Measurements from ENCODE around the gene NKAPL.

Gene NKAPL

DNA sequence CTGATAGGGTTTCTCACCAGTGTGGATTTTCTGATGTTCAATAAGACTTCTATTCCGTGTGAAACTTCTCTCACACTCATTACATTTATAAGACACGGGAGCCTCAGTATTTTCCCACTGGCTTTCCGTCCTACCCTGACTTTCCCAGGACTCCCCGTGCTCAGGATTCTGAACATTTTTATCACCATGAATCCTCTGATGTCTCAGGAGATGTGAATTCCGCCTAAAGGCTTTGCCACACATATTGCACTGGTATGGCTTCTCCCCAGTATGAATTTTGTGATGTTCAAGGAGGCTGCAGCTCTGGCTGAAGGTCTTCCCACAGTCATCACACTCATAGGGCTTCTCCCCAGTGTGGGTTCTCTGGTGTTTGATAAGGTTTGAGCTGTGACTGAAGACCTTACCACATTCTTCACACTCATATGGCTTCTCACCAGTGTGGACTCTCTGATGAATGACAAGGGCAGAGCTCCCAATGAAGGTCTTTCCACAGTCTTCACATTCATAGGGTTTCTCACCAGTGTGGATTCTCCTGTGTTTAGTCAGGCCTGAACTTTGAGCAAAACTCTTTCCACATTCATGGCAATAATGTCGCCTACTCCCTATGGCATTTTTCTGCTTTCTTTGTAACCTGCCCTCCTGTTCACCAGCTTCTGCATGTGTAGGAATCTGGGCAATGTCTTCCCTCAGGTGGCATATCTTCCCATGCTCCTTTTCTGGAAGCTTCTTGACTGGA lies 13.7 kb upstream of the NKAPL start:
- DNase-seq = no peak

DNA sequence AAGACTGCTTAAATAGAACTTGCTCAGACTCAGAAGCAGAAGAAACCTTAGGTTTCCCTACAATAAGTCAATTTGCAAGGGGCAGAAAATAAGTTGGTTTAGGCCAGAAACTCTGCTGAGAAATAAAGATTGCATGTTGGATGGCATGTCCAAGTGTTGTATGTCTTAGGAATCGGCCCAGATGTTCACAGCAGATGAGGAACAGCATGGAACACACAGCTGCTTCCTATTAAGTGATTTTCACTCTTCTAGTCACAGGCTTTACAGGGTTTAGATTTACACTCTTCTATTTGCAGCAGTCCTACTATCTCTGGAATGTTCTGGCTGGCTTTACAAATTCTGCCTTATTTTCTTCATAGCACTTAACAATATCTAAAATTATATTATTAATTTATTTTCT lies 10.2 kb upstream of the NKAPL start:
- no peak for DNase-seq

DNA sequence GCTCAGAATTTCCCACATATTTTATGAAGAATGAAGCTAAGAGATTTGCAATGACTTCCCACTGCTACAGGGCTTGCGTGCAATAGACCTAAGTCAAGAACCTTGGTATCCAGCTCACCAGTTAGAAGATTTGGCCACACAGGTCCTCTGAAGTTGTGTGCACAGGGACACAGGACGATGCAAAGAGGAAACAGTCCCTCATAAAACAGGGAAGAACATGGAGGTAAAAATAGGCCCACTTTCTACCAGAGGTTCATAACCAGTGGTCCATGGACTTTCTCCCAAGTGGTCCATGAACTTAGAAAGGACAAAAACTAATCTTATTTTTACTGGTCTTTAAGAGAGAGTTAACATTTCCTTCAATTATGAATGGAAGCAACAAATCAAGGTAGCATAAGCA lies 8.3 kb upstream of the NKAPL start:
- DNase-seq = no peak

DNA sequence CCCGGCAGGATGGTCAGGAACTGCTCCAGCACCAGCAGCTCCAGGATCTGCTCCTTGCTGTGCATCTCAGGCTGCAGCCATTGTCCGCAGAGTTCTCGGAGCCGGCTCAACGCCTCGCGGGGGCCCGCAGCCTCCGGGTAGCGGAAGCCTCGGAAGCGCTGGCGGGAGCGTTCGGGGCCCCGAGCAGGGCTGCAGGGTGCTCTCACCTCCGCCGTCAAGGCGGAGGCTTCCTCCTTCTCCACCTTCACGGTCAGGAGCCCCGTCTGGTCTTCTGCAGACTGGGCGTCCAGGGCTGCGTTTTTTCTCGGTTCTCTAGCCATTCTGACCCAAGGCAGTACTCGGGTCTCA lies 7.5 kb upstream of the NKAPL start:
- peak; percentile 11 for DNase-seq

DNA sequence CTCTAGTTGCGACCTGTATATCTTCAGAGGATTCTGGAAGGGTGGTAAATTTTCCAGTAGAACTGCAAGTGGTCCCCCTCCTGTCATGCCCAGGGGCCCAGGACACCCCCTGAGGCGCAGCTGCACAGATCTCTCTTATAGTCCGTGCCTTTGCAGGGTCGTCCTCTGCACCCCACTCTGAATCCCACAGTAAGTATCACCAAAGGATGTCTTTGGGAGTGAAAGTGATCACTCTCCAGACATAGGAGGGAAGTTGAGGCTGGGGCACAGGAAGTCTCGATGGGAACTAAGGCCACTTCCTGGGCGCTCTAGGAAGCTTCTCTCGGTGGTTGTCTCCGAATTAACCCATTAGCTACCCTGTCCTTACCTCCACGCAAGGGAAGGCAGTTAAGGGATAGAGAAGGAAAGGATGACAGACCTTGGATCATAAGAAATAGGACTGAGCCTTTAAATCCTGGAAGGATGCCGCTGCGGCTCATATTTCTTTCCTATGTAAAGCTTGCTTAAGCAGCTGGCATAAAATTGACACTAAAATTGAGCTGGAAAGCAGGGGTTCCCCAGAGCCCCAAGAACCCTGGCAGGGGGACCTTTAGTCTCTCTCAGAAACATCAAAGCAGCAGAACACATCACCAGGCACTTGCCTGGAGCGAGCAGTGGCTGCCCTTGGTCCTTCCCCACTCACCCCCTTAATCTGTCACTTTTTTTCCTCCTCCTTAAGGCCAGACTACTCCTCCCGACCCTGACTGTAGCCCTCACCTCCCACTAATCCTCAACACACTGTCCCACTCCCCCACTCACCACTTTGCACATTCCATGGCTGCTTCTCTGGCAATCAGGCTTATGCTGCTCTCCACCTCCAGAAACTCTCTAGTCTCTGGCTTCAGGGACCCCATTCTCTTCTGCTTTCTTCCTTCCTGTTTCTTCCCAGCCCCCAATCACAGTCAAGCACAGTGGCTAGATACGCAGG lies 6.8 kb upstream of the NKAPL start, which contains the start of gene ZKSCAN4:
Gene ZKSCAN4 (minus strand): TSS at position 261 of the 967 bp plus-strand sequence. CDS start 289 bp downstream, outside the sequence.
- peak; percentile 91 for DNase-seq

DNA sequence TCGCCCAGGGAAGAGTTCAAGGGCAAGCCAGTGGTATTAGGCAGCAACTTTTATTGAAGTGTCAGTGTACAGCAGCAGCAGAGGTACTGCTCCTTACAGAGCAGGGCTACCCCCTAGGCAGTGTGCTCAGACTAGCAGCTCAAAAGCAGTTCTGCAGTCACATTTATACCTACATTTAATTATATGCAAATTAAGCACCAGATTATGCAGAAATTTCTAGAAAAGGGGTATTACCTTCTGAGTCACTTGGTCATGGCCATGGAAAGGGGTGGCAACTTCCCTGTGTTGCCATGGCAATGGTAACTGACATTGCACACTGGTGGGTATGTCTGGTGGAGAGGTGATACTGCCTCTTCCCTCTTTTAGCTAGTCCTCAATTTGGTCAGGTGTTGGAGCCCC lies 5.0 kb upstream of the NKAPL start:
- no peak for DNase-seq

DNA sequence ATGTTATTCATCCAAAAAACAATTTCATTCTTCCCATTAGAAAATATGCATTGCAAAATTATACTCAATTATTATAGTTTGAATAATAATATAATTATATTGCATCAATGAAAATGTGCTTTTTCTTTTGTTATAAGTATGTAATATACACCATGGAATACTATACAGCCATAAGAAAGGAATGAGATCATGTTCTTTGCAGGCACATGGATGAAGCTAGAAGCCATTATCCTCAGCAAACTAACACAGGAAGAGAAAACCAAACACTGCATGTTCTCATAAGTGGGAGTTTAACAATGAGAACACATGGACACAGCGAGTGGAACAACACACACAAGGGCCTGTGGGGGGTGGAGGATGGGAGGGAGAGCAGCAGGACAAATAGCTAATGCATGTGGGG lies 2.1 kb upstream of the NKAPL start:
- DNase-seq = no peak

DNA sequence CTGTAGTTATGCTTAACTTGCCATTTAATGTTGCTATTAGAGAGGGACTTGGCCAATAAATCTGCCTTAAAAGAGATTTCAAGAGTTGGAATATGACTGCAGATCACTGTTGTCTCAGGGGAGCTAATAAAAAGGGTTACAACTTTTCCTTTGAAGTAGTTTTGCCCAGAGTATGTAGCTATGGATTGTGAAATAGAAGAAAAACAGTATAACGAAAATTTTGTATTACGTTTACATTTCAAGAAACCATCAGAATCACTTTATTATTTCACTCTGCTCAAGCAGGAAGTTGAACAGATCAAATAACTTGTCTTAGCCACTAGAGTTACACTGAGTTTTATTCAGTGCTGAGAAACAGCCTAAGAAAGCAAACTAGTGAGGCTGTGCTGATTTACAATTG lies 4.8 kb downstream of the NKAPL start:
- DNase-seq = no peak

DNA sequence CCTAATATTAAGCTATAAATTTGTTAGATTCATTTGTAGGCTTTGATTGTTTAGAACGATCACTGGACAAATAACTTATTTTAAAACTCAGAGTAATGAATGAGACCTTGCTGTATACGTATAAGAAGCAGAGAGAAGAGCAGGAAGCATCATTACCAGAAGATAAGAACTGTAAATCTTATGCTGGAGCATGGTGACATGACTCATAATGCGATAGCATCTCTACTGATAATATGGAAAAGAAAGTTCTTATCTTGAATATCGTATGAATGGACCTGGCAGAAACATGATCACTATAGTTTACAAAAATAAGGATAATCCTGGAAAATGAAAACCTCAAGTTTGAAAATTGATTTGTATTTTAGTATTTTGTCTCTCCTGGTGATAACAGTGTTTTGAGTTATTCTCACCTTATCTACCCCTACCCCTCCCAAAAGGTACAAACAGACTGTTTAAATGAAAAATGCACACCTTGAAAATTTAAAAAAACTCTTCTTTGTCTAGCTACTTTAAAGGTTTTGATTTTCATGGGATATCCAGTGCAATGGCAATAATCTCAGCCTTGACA lies 5.8 kb downstream of the NKAPL start:
- DNase-seq = no peak

DNA sequence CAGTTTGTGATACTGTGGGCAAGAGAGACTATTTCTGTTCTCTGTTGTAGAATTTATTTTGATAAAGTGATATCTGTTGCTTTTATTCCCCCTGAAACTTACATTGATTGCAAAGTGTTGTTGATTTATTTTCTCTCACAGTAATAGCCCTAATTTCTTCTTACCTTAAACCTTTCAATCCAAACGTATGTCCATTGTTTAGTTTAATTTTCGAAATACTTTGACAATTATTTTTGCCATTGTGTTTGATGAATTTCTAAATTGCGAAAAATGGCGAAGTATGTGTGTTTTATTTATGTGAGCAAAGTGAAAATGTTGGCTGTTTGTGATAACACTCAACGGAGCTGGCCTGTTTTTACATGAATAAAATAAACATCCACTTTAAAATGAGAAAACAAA lies 7.5 kb downstream of the NKAPL start:
- DNase-seq = no peak

DNA sequence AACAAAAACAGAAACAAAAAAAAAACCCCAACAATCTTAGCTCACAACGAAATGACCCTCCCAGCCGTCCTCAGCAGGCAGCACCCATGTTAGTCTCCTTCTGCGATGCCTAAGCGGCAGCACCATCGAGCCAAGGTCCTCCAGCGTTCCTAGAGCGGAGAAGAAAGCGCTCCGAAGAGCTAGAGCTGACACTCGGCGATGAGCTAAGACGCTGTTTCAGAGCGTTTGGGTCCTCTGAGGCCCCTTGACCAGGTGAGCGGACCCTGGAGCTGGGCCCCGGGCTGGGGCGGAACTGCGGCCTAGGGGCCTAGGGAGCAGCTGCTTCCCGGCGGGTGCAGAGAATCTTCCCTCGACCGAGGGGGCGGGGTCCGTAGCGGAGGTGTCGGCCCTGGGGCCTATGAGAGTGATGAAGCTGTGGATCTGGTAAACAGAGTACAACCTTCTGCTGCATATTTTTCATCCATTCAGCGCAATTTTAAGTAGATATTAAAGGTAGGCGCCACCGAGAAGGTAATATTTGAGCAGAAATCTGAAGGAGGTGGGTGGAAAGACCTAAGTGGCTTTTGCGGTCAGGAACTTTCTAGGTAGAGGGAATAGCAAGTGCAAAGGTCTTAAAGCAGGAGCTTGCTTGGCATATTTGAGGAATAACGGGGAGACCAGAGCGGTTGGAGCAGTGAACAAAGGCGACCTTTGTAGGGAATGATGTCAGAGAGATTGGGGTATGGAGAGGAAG lies 8.0 kb downstream of the NKAPL start, which contains the start of gene ZSCAN26:
Gene ZSCAN26 (plus strand): TSS at position 182 of the 733 bp plus-strand sequence. CDS start 4,777 bp downstream, outside the sequence.
- peak; percentile 90 for DNase-seq

DNA sequence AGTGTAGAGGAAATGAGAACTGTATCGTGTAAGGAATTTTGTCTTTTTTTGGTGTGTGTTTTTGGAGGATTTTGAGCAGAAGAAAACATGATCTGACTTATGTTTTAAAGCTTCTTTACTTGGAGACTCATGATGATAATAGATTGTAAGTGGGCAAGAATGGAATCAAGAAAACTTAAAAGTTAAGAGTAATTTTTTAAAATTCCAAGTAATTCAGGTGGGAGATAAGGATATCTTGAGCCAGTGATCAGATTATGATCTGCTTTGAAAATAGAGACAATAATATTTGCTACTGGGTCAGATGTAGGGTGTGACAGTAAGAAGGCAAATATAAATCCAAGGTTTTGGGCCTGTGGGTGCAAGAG lies 8.6 kb downstream of the NKAPL start:
- DNase-seq = no peak

DNA sequence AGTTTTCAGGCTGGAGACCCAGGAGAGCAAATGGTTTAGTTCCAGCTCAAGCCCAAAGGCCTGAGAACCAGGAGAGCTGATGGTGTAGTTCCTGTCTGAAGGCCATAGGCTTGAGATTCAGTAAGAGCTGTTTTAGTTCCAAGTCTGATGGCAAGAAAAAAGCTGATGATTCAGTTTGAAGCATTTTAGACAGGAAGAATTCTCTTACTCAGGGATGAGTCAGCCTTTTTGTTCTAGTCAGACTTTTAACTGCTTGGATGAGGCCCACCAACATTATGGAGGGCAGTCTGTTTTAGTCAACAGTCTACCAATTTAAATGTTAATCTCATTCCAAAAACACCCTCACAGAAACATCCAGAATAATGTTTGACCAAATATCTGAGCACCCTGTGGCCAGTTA lies 10.4 kb downstream of the NKAPL start:
- peak; percentile 91 for DNase-seq

DNA sequence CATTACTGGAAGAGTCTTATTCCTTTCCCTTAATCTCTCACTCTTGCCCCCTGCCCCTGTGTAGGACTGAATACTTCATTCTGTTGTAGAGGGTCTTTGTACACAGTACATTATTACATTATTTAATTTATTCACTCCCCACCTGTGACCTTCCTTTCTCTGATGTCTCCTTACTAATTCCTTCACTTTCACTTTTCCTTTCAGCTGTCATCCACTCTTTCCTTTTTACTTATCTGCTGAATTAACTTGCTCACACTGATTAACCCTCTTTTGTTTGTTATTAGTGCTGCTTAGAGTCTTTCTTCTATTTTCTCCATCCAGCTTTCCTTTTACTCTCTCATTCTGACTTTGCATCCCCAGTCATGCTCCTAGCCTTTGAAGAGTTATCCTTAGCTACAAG lies 15.8 kb downstream of the NKAPL start:
- DNase-seq = no peak

DNA sequence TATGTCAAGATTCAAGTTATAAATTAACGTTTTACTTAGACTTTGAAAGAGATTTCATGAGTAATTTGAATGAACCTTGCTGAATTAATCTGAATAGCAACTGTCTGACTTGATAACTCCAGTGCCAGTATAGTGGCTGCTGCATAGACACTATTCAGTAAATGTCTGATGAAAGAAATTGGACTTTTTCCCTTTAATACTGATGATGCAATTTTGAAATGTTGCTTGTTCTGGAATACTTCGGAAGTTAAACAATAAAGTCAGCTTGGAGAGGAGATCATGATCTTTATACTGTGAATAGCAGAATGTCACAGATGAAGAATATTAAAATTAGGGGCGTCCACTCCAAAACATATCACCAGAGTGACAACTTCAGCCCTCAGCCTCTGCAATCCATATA lies 18.6 kb downstream of the NKAPL start:
- no peak for DNase-seq

DNA sequence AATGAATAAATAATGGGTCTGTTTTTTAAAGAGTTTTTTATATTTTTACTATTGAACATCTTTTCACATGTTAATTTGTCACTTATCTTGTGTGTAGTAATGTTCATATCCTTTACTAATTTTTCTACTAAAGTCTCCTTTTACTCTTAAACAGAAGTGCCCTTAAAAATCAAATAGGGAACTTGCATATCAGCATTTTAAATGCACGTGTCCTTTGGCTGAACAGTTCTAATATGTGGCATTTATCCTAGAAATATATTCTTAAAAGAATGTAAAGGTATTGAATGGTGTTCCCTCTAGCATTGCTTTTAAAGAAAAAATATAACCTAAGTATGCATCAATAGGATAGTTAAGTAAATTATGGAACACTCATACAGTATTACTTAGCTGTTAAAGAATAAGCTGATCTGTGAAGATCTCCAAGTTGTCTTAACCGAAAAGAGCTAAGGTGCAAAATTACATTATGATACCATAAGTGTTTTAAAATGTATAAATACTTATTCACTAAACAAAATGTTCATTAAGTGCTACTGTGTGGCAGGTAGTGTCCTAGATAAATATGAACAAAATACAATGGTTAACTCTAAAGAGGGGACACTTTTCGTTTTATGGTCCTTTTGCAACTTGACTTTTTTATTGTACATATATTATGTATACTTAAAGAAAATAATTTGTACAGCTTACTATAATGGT lies 21.6 kb downstream of the NKAPL start:
- no peak for DNase-seq

DNA sequence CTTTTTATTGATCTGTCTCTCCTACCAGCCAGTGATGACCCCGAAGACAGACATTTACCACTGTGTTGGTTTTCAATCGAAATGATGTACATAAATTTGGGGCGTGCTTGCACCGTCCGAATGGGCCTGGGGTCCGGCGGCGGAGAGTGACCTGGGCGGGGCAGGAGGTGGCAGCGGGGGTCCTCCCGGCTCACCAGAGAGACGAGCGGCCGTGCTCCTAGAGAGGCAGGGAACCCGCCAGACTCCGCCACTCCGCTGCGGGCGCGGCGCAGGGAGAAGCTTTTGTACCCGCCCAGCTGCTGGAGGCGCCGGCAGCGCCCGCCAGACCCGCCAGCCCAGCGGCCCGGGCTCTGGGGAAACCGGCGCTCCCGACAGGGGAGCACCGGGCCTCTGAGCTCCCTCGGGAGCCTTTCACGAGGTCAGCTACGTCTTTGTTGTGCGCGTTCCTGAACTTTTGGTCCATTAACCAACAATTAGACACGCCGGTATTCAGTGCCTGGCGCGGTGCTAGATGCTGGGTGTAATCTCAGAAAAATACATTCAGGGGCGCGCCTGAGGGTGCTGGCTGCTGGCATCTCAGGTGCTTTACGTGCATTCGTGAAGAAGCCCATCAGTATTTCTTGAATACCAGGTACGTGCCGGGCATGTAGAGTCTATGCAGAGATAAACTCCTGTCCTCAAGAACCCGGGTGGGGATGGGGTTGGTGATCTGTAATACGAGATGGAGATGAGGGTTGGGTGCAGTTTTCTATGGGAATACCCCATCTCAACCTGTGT lies 22.4 kb downstream of the NKAPL start, which contains the start of gene PGBD1:
Gene PGBD1 (plus strand): TSS at position 285 of the 777 bp plus-strand sequence. CDS start 2,242 bp downstream, outside the sequence.
- DNase-seq = peak; percentile 80

DNA sequence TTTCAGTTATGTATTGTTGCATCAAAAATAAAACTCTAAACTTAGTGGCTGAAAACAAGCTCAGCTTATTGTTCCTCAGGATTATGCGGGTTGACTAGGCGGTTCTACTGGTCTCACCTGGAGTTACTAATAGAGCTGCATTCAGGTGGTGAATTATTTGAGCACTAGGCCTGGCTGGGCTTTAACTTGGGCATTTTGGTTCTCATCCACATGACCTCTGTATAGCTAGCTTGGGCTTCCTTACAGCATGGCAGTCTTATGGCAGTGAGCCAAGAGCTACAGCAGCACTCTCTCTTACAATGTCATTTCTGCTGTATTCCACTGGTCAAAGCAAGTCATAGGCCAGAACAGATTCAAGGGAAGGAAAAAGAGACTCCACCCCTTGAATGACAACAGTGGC lies 23.8 kb downstream of the NKAPL start:
- peak; percentile 17 for DNase-seq

DNA sequence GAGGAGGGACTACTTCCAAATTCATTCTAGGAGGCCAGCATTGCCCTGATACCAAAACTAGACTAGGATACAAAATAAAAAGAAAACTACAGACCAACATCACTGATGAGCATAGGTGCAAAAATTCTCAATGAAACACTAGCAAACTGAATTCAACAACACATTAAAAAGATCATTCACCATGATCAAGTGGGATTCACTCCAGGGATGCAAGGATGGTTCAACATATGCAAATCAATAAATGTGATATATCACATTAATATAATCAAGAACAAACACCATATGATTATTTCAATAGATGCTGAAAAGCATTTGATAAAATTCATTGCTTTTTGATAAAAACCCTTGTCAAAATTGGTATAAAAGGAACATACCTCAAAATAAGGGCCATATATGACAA lies 32.5 kb downstream of the NKAPL start:
- DNase-seq = no peak

DNA sequence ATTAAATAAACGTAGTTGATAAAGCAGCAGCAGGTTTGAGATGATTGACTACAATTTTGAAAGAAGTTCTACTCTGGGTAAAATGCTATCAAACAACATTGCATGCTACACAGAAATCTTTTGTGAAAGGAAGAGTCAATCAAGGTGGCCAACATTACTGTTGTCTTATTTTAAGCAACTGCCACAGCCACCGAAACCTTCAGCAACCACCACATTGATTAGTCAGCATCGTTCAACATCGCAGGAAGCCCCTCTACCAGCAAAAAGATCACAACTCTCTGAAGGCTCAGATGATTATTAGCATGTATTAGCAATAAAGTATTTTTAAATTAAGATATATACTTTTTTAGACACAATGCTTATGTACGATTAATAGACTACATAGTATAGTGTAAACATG lies 36.2 kb downstream of the NKAPL start:
- DNase-seq = no peak

DNA sequence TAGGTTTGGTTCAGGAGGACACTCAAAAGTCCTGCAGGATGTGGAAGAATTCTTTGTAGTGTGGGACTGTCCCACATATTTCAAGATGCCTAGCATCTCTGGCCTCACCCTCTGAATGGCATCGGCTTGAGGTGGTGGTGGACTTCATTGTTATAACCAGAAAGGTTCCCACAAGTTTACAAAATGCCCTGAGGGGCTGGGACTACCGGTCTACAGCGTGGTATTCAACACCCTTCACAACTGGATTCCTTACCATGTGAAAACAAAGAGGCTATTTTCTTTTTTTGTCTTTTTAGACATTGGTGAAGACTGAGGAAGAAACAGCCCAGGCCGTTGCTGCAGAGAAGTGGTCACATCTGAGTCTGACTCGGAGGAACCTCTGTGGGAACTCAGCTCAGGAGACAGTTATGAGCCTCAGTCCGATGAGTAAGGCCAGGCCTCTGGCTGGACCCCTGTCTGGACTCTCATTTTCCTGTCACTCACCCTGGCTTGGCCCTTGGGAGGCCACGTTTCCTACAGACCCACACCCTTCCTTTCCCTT lies 37.5 kb downstream of the NKAPL start:
- DNase-seq = no peak
